Measurements from ENCODE around the gene SMURF2.
"Not testable (repeated sequence)": the region's sequence is repeated elsewhere in the genome, so short reads cannot be mapped to it uniquely, and the experiment has no call there.

The SMURF2 gene

GRCh38 chr17:64661976-64662773 lies at the start of gene SMURF2:
Gene SMURF2, minus strand, starts transcription at chr17:64662307. Its CDS starts 427 bp downstream, at chr17:64661880.
- peak; percentile 75 for DNase-seq (ENCODE audit: low read depth)

- DNase-seq (ENCODE audit: low read depth) = no peak
Measured at GRCh38 chr17:64709481-64709880, 47.4 kb upstream of the SMURF2 start.

GRCh38 chr17:64707050-64707591 lies 45.0 kb upstream of the SMURF2 start:
- no peak for DNase-seq (ENCODE audit: low read depth)

GRCh38 chr17:64706224-64707049 lies 44.3 kb upstream of the SMURF2 start:
- DNase-seq (ENCODE audit: low read depth) = no peak

- DNase-seq (ENCODE audit: low read depth) = no peak
Measured at GRCh38 chr17:64702815-64703214, 40.7 kb upstream of the SMURF2 start.

- no peak for DNase-seq (ENCODE audit: low read depth)
Measured at GRCh38 chr17:64698725-64699124, 36.6 kb upstream of the SMURF2 start.

- DNase-seq (ENCODE audit: low read depth) = no peak
Measured at GRCh38 chr17:64694207-64694606, 32.1 kb upstream of the SMURF2 start.

- no peak for DNase-seq (ENCODE audit: low read depth)
Measured at GRCh38 chr17:64692187-64692586, 30.1 kb upstream of the SMURF2 start.

GRCh38 chr17:64689106-64689505 lies 27.0 kb upstream of the SMURF2 start:
- no peak for DNase-seq (ENCODE audit: low read depth)

- no peak for DNase-seq (ENCODE audit: low read depth)
Measured at GRCh38 chr17:64688481-64688880, 26.4 kb upstream of the SMURF2 start.

- no peak for DNase-seq (ENCODE audit: low read depth)
Measured at GRCh38 chr17:64687961-64688360, 25.9 kb upstream of the SMURF2 start.

- DNase-seq (ENCODE audit: low read depth) = no peak
Measured at GRCh38 chr17:64687376-64687775, 25.3 kb upstream of the SMURF2 start.

GRCh38 chr17:64686705-64687104 lies 24.6 kb upstream of the SMURF2 start:
- DNase-seq (ENCODE audit: low read depth) = no peak

- no peak for DNase-seq (ENCODE audit: low read depth)
Measured at GRCh38 chr17:64685705-64686104, 23.6 kb upstream of the SMURF2 start.

- DNase-seq (ENCODE audit: low read depth) = no peak
Measured at GRCh38 chr17:64683796-64684195, 21.7 kb upstream of the SMURF2 start.

- DNase-seq (ENCODE audit: low read depth) = no peak
Measured at GRCh38 chr17:64682261-64683181, 20.4 kb upstream of the SMURF2 start.

GRCh38 chr17:64679710-64680216 lies 17.7 kb upstream of the SMURF2 start:
- DNase-seq (ENCODE audit: low read depth) = no peak

GRCh38 chr17:64676763-64677162 lies 14.7 kb upstream of the SMURF2 start:
- no peak for DNase-seq (ENCODE audit: low read depth)

- not testable (repeated sequence) for DNase-seq (ENCODE audit: low read depth)
Measured at GRCh38 chr17:64670843-64671590, 8.9 kb upstream of the SMURF2 start.

- not testable (repeated sequence) for DNase-seq (ENCODE audit: low read depth)
Measured at GRCh38 chr17:64667807-64668721, 6.0 kb upstream of the SMURF2 start.
